HL-60 (cell line): ENCODE data around the gene FOXP1.

Experiments used
- CTCF ChIP-seq: IDR thresholded peaks from one replicate; pipeline ENCODE4 v1.5.1; 2011; ENCODE audit warnings: low read length, control low read depth, inconsistent platforms; ENCODE audit not compliant: insufficient read depth
- GABPA ChIP-seq: IDR thresholded peaks from 2 replicates; pipeline ENCODE4 v1.6.1; 2012; ENCODE audit warnings: low read depth
- POLR2AphosphoS5 ChIP-seq: IDR thresholded peaks from 2 replicates; pipeline ENCODE4 v1.6.1; 2012; ENCODE audit warnings: low read depth
- REST ChIP-seq: IDR thresholded peaks from 2 replicates; pipeline ENCODE4 v1.6.1; 2012; ENCODE audit warnings: low read depth; ENCODE audit not compliant: insufficient replicate concordance

- TF ChIP-seq CTCF (no peak), POLR2AphosphoS5 (no peak), REST (no peak), GABPA (no peak)
Measured at GRCh38 chr3:71030748-71031147, 552.8 kb downstream of the FOXP1 start.
